HEK293 (cell line): ENCODE data around the gene AMOTL2.

Source experiments
- CTCF ChIA-PET: fragments of 350-600 bp; formaldehyde crosslinking; extraction: SDS; loops from one replicate; lab custom pipeline; 2021; ENCODE audit warnings: antibody characterized with exemption; lab: Yijun Ruan, JAX
- POLR2A ChIA-PET: fragments of 300-600 bp; formaldehyde crosslinking; extraction: SDS; loops from one replicate; lab custom pipeline; 2020; ENCODE audit warnings: antibody characterized with exemption, inconsistent platforms; lab: Yijun Ruan, JAX
- H3K27ac ChIP-seq: fragments of 200-500 bp; sonication (Bioruptor generic); 2 replicates; pipeline ENCODE4 v1.5.1; 2014; ENCODE audit warnings: low read depth, low read length, control low read depth, inconsistent platforms; ENCODE audit errors: extremely low read depth
- H3K36me3 ChIP-seq, 2 experiments: fragments of 200-500 bp in 1 of 2; sonication (Bioruptor generic) in 1 of 2; 1 replicate in 1 of 2; 2 replicates in 1 of 2; pipeline ENCODE4 v1.5.1; 2014 to 2017; ENCODE audit warnings: inconsistent platforms in 2 of 2, low read length in 2 of 2; ENCODE audit not compliant: control insufficient read depth in 2 of 2, insufficient read depth in 1 of 2
- H3K4me1 ChIP-seq: fragments of 200-500 bp; sonication (Bioruptor generic); 2 replicates; pipeline ENCODE4 v1.5.1; 2014; ENCODE audit warnings: mild to moderate bottlenecking, low read length, inconsistent platforms; ENCODE audit not compliant: control insufficient read depth, insufficient read depth
- H3K4me3 ChIP-seq: 2 replicates; pipeline ENCODE4 v1.5.1; 2011; ENCODE audit warnings: low read depth, mild to moderate bottlenecking, control low read depth, low read length, moderate library complexity
- H3K9me3 ChIP-seq: fragments of 200-500 bp; sonication (Bioruptor generic); 2 replicates; pipeline ENCODE4 v1.5.1; 2014; ENCODE audit warnings: low read depth, low read length, inconsistent platforms; ENCODE audit not compliant: control insufficient read depth, insufficient read depth
- FEZF1 ChIP-seq: fragments of 450-650 bp; formaldehyde crosslinking; IDR thresholded peaks from 2 replicates; pipeline ENCODE4 v1.5.1; 2016; ENCODE audit warnings: missing biosample characterization, missing genetic modification characterization
- GLI2 ChIP-seq: fragments of 450-650 bp; formaldehyde crosslinking; IDR thresholded peaks from 2 replicates; pipeline ENCODE4; 2017; ENCODE audit warnings: missing biosample characterization, missing genetic modification characterization, low read depth, borderline replicate concordance
- HOXA7 ChIP-seq: sonication (generic); formaldehyde crosslinking; IDR thresholded peaks from 2 replicates; pipeline ENCODE4 v1.8.1; 2022; ENCODE audit warnings: missing genetic modification reagents, borderline replicate concordance
- HOXD13 ChIP-seq: sonication (generic); formaldehyde crosslinking; IDR thresholded peaks from 2 replicates; pipeline ENCODE4 v1.8.0; 2022; ENCODE audit warnings: missing genetic modification reagents, borderline replicate concordance
- PRDM1 ChIP-seq: fragments of 450-650 bp; formaldehyde crosslinking; IDR thresholded peaks from 2 replicates; pipeline ENCODE4; 2016; ENCODE audit warnings: missing biosample characterization, missing genetic modification characterization
- SCRT1 ChIP-seq: fragments of 450-650 bp; formaldehyde crosslinking; IDR thresholded peaks from 2 replicates; pipeline ENCODE4 v1.5.1; 2016; ENCODE audit warnings: missing biosample characterization, missing genetic modification characterization, borderline replicate concordance
- WT1 ChIP-seq: fragments of 450-650 bp; formaldehyde crosslinking; IDR thresholded peaks from 2 replicates; pipeline ENCODE4 v1.5.1; 2016; ENCODE audit warnings: missing biosample characterization, missing genetic modification characterization
- ZBTB17 ChIP-seq: fragments of 450-650 bp; formaldehyde crosslinking; IDR thresholded peaks from 2 replicates; pipeline ENCODE4 v1.5.1; 2016; ENCODE audit warnings: missing biosample characterization, missing genetic modification characterization
- ZFHX2 ChIP-seq: fragments of 450-650 bp; formaldehyde crosslinking; conservative IDR thresholded peaks from 2 replicates; pipeline ENCODE4 v1.5.1; 2016; ENCODE audit warnings: missing biosample characterization, missing genetic modification characterization
- ZNF146 ChIP-seq: fragments of 450-650 bp; formaldehyde crosslinking; IDR thresholded peaks from 2 replicates; pipeline ENCODE4 v1.5.1; 2016; ENCODE audit warnings: missing biosample characterization, missing genetic modification characterization
- ZNF19 ChIP-seq: fragments of 450-650 bp; formaldehyde crosslinking; IDR thresholded peaks from 2 replicates; pipeline ENCODE4; 2016; ENCODE audit warnings: missing biosample characterization, missing genetic modification characterization, low read depth
- ZNF23 ChIP-seq: fragments of 450-650 bp; formaldehyde crosslinking; IDR thresholded peaks from 2 replicates; pipeline ENCODE4 v1.5.1; 2016; ENCODE audit warnings: missing biosample characterization, missing genetic modification characterization, borderline replicate concordance
- ZNF266 ChIP-seq: fragments of 450-650 bp; formaldehyde crosslinking; IDR thresholded peaks from 2 replicates; pipeline ENCODE4 v1.5.1; 2016; ENCODE audit warnings: missing biosample characterization, missing genetic modification characterization, low read depth
- ZNF324 ChIP-seq: fragments of 450-650 bp; formaldehyde crosslinking; IDR thresholded peaks from 2 replicates; pipeline ENCODE4 v1.5.1; 2016; ENCODE audit warnings: missing biosample characterization, missing genetic modification characterization
- ZNF423 ChIP-seq: fragments of 450-650 bp; formaldehyde crosslinking; IDR thresholded peaks from 2 replicates; pipeline ENCODE4 v1.5.1; 2016; ENCODE audit warnings: missing biosample characterization, missing genetic modification characterization
- ZNF426 ChIP-seq: fragments of 450-650 bp; formaldehyde crosslinking; IDR thresholded peaks from 2 replicates; pipeline ENCODE4 v1.5.1; 2017; ENCODE audit warnings: missing biosample characterization, missing genetic modification characterization, mild to moderate bottlenecking, inconsistent platforms, moderate library complexity
- ZNF473 ChIP-seq: fragments of 450-650 bp; formaldehyde crosslinking; IDR thresholded peaks from 2 replicates; pipeline ENCODE4 v1.5.1; 2017; ENCODE audit warnings: missing biosample characterization, missing genetic modification characterization
- ZNF530 ChIP-seq: fragments of 450-650 bp; formaldehyde crosslinking; IDR thresholded peaks from 2 replicates; pipeline ENCODE4 v1.5.1; 2016; ENCODE audit warnings: low read depth, missing biosample characterization, missing genetic modification characterization
- ZNF585B ChIP-seq: fragments of 450-650 bp; formaldehyde crosslinking; IDR thresholded peaks from 2 replicates; pipeline ENCODE4 v1.5.1; 2016; ENCODE audit warnings: missing biosample characterization, missing genetic modification characterization
- ZNF624 ChIP-seq: fragments of 450-650 bp; formaldehyde crosslinking; IDR thresholded peaks from 2 replicates; pipeline ENCODE4 v1.5.1; 2017; ENCODE audit warnings: missing biosample characterization, missing genetic modification characterization
- ZNF843 ChIP-seq: fragments of 450-650 bp; formaldehyde crosslinking; IDR thresholded peaks from 2 replicates; pipeline ENCODE4 v1.5.1; 2016; ENCODE audit warnings: missing biosample characterization, missing genetic modification characterization
- TF ChIP-seq, protein P1 (sequence below): fragments of 450-650 bp; formaldehyde crosslinking; IDR thresholded peaks from 2 replicates; pipeline ENCODE4 v1.5.1; 2016; ENCODE audit warnings: missing biosample characterization, missing genetic modification characterization
- TF ChIP-seq, protein P2 (sequence below): fragments of 450-650 bp; formaldehyde crosslinking; IDR thresholded peaks from 2 replicates; pipeline ENCODE4 v1.5.1; 2016; ENCODE audit warnings: missing biosample characterization, missing genetic modification characterization
- TF ChIP-seq, protein P3 (sequence below): fragments of 450-650 bp; formaldehyde crosslinking; IDR thresholded peaks from 2 replicates; pipeline ENCODE4 v1.5.1; 2016; ENCODE audit warnings: missing biosample characterization, missing genetic modification characterization
- TF ChIP-seq, protein P4 (sequence below): fragments of 450-650 bp; formaldehyde crosslinking; IDR thresholded peaks from 2 replicates; pipeline ENCODE4; 2016; ENCODE audit warnings: missing biosample characterization, missing genetic modification characterization

Gene AMOTL2

DNA sequence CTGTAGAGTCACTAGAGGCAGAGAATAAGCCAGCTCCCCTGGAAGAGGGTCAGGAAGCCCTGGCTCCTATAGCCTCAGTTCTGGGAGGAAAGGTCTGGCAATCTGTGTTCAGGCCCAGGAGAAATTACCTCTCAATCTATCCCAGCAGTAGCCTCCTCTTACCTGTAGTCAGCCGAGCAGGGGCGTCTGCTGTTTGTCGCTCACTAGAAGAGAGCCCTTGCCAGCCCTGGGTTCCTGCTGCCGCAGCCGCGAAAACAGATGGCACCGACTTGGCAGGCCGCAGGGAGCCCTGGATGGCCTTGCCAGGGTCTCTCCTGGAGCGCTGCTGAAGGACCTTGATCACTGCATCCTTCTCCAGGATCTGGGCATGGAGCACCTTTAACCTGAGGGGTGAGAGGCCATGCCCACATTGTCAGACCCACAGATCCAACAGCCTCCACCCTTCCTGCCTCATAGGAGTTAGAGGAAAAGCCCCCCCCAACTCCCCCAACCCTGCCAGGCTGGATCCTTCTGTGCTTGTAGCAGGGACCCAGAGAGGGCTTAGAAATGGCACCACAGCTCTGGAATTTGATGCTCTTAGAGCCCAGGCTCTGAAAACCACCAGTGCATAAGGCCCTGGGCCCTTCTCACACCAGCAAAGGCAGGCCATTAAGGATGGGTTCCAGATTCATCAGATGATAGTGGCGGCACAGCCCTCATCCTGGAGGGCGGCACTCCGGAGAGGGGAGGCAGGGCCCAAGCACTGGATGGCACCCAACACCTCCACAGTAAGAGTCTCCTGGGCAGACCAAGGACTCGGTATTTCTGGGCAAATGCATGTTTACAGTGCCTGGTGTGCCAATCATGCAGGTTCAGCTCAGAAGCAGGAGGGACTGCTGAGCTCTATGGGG lies 14.9 kb downstream of the AMOTL2 start:
- H3K27ac ChIP-seq, result no peak overlapping the region
- no peak for TF ChIP-seq ZNF530
- TF ChIP-seq ZNF23 (tag by site-specific recombination), result no peak
- TF ChIP-seq ZNF146 (tag by site-specific recombination), result no peak
- TF ChIP-seq HOXA7, result no peak
- TF ChIP-seq, protein P1, sequence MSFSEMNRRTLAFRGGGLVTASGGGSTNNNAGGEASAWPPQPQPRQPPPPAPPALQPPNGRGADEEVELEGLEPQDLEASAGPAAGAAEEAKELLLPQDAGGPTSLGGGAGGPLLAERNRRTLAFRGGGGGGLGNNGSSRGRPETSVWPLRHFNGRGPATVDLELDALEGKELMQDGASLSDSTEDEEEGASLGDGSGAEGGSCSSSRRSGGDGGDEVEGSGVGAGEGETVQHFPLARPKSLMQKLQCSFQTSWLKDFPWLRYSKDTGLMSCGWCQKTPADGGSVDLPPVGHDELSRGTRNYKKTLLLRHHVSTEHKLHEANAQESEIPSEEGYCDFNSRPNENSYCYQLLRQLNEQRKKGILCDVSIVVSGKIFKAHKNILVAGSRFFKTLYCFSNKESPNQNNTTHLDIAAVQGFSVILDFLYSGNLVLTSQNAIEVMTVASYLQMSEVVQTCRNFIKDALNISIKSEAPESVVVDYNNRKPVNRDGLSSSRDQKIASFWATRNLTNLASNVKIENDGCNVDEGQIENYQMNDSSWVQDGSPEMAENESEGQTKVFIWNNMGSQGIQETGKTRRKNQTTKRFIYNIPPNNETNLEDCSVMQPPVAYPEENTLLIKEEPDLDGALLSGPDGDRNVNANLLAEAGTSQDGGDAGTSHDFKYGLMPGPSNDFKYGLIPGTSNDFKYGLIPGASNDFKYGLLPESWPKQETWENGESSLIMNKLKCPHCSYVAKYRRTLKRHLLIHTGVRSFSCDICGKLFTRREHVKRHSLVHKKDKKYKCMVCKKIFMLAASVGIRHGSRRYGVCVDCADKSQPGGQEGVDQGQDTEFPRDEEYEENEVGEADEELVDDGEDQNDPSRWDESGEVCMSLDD, result no peak
- TF ChIP-seq HOXD13 (CRISPR knock-in tag), result no peak
- no peak for TF ChIP-seq ZNF473 (tag by site-specific recombination)
- TF ChIP-seq ZNF624 (tag by site-specific recombination), result no peak
- TF ChIP-seq, protein P2, sequence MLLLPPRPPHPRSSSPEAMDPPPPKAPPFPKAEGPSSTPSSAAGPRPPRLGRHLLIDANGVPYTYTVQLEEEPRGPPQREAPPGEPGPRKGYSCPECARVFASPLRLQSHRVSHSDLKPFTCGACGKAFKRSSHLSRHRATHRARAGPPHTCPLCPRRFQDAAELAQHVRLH, result no peak
- no peak for TF ChIP-seq ZNF585B (tag by site-specific recombination)
- TF ChIP-seq SCRT1 (tag by site-specific recombination), result no peak
- POLR2A ChIA-PET, result interaction anchor here (1.2 to 4.0 kb wide), 3 partner anchors 12 to 50 kb away, joined by 3 to 29 read pairs (median 8); partner anchors contain the start of gene AMOTL2
- no peaks in the 10 kb centered on the region for H3K9me3 ChIP-seq
- H3K4me3 ChIP-seq, result no peak overlapping the region
- H3K4me1 ChIP-seq, result peaks cover 4% of the 10 kb centered on the region; the same call in 1 of the 2 replicates
- CTCF ChIA-PET, result interaction anchor here (0.6 to 1.2 kb wide), 4 partner anchors 19 to 425 kb away, joined by 3 to 6 read pairs (median 4); no protein-coding TSS in a partner anchor
- H3K36me3 ChIP-seq, result peaks cover 0 to 91% of the 10 kb centered on the region in 2 experiments; a peak in 2 of 3 replicates

DNA sequence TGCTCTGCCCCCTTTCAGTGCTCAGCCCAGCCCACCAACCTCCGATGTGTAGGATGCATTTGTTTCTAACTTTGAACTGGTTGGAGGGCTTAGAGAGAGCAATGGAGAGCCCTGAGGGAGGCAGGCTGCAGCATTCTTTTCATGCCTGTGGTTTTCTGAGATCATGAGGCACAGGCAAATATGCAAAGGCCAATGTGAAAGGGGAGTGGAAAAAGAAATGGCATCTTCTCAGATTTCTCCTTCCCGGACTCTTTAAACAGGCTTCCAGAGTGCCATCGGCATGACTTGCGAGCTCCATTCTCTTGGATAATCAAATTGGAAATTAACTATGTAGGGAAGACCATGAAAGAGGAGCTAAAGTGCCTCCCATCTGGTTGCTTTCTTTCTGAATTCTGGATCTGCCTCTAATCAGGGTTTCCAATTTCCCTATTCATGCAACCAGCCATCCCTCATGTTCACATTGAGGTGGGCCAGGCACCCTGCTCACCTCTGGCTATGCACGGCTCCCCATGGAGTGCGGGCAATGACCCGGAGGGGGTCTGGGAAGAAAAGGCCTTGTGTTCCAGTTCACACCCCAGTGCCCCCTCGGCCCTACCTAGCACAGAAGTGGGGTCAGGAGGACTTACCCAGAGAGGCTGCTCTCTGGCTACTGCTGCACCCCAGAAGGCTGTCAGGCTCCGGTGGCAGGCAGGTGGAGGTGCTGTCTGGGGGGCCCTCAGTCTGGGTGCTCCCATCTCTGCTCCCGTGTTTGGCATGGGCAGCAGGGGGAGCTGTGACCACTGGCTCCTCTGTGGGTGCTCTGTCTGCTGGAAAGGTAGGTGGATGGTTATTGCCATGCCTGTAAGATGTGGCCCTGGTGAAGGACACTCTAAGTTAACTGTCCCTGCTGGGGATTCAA lies 16.1 kb downstream of the AMOTL2 start:
- CTCF ChIA-PET, result interaction anchor here (0.6 to 1.2 kb wide), 4 partner anchors 20 to 423 kb away, joined by 3 to 6 read pairs (median 5); no protein-coding TSS in a partner anchor
- TF ChIP-seq ZBTB17 (tag by site-specific recombination) (peak; percentile 55), ZFHX2 (tag by site-specific recombination) (0 out of 2 replicates have a peak, but pooled peaks have one; percentile 18), ZNF843 (tag by site-specific recombination) (no peak), PRDM1 (tag by site-specific recombination) (peak; percentile 77), FEZF1 (tag by site-specific recombination) (peak; percentile 69), ZNF426 (no peak), GLI2 (tag by site-specific recombination) (no peak), ZNF19 (tag by site-specific recombination) (no peak), ZNF324 (tag by site-specific recombination) (no peak), ZNF266 (tag by site-specific recombination) (no peak), WT1 (tag by site-specific recombination) (peak; percentile 77), ZNF423 (tag by site-specific recombination) (0 out of 2 replicates have a peak, but pooled peaks have one; percentile 15)
- TF ChIP-seq, protein P3, sequence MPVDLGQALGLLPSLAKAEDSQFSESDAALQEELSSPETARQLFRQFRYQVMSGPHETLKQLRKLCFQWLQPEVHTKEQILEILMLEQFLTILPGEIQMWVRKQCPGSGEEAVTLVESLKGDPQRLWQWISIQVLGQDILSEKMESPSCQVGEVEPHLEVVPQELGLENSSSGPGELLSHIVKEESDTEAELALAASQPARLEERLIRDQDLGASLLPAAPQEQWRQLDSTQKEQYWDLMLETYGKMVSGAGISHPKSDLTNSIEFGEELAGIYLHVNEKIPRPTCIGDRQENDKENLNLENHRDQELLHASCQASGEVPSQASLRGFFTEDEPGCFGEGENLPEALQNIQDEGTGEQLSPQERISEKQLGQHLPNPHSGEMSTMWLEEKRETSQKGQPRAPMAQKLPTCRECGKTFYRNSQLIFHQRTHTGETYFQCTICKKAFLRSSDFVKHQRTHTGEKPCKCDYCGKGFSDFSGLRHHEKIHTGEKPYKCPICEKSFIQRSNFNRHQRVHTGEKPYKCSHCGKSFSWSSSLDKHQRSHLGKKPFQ, result 0 out of 2 replicates have a peak, but pooled peaks have one; percentile 20
- TF ChIP-seq, protein P4, sequence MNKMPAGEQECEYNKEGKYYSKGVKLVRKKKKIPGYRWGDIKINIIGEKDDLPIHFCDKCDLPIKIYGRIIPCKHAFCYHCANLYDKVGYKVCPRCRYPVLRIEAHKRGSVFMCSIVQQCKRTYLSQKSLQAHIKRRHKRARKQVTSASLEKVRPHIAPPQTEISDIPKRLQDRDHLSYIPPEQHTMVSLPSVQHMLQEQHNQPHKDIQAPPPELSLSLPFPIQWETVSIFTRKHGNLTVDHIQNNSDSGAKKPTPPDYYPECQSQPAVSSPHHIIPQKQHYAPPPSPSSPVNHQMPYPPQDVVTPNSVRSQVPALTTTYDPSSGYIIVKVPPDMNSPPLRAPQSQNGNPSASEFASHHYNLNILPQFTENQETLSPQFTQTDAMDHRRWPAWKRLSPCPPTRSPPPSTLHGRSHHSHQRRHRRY (tag by site-specific recombination), result no peak

More for the DNA sequence above, 16.1 kb downstream of the AMOTL2 start:
- H3K4me3 ChIP-seq, result no peak overlapping the region
- H3K9me3 ChIP-seq, result no peaks in the 10 kb centered on the region
- H3K36me3 ChIP-seq, result peaks cover 0 to 86% of the 10 kb centered on the region in 2 experiments; a peak in 2 of 3 replicates
- H3K27ac ChIP-seq, result no peak overlapping the region
- POLR2A ChIA-PET, result interaction anchor here (0.6 to 4.0 kb wide), 8 partner anchors 9 to 49 kb away, joined by 3 to 29 read pairs (median 6); partner anchors contain the start of gene AMOTL2
- H3K4me1 ChIP-seq, result no peaks in the 10 kb centered on the region; the same call in 1 of the 2 replicates
